NCI-H2107 treated with DMSO at 0.1 percent for 48 hours (cell line): ENCODE measurements around the gene AKAP13.
"Not testable (repeated sequence)": the region's sequence is repeated elsewhere in the genome, so short reads cannot be mapped to it uniquely, and the experiment has no call there.

Source experiments
- DNase-seq: peaks from one replicate; lab custom pipeline; 2025; ENCODE audit not compliant: unreplicated experiment; lab: John Stamatoyannopoulos, UW

Gene AKAP13

DNA sequence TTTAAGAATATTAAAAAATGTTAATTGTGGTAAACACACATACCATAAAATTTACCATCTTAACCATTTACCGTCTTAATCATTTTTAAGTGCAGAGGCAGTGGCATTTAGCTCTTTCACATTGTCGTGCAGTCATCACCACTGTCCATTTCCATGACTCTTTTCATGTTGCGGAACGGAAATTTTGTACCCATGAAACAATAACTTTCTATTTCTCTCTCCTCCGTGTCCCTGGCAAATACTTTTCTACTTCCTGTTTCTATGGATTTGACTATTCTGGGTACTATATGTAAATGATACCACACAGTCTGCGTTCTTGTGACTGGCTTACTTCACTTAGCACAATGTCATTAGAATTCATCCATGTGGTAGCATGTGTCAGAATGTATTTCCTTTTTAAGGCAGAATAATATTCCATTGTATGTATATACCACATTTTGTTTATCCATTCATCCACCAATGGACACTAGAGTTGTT is 27.9 kb downstream of the AKAP13 start:
- DNase-seq: no peak

DNA sequence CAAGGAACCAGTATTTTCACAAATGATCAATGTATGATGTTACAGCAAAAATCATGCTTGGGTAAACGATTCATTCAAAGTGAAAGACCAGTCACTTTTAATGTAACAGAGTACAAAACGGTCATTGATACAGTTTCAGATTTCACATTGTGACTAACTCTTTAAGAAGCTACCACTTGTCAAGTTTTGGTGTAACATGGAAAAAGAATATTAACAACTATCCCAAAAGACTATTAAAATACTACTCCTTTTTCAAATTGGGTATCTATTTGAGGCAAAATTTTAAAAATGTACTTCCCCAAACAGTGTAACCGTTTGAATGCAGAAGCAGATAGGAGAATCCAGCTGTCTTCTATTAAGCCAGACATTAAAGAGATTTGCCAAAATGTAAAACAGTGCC is 31.7 kb downstream of the AKAP13 start:
- DNase-seq: no peak

DNA sequence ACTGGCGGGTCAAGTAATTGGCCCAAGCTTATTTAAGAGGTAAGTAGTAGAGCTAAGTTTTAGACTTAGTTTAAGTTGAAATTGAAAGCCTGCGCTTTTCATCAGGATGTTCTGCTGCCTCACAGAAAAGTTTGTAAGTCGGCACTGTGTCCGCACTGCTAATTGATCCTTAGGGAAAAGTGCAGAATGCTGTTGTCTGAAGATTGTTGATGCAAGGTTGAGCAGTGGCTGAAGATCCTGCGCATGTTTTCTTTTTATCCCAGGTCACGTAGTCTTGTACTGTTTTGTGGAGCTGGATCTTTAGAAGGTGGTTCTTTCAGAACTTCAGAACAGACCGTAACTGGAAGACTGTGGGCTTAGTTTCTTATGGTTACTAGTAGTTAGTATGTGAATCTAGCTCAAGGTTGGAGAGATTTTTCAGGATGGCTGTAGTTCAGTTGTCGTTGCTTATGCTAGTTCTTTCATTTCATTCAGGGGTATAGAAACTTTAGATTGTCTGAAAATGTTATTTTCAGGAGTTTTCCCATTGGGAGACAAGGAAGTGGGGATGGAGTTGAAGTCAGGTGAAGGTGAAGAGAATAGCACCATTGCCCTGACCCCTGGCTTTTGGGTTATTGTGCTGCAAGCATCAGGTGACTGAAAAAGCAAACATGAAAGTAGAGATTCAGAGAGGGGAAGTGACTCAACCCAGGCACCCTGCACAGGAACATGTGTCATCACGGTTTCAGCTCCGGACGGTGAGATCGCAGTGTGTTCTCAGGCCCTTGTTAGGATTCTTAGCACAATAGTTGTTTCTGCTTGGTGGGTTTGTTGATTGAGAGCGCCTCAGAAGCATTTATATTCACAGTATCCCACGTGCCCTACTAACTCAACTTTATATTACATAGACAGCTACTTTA is 32.8 kb downstream of the AKAP13 start:
- DNase-seq: peak; percentile 4

DNA sequence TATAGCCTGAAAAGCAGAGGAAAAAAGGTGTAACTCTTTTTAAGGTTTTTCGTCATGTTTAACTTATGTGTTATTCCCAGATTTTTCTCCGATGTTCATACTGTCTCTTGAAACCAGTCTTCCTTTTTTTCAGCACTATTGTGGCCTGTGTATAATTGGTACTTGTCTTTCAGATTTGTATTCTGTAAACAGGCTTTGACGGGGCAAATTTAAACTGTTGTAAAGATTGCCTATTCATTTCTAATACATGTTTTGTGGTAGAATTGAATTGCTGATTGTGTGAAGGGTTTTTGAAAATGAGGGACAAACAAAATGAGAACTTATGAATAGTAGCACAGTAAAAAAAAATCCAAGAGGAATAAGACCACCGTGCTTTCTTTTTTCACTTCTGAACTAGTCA is 33.6 kb downstream of the AKAP13 start:
- DNase-seq: no peak

DNA sequence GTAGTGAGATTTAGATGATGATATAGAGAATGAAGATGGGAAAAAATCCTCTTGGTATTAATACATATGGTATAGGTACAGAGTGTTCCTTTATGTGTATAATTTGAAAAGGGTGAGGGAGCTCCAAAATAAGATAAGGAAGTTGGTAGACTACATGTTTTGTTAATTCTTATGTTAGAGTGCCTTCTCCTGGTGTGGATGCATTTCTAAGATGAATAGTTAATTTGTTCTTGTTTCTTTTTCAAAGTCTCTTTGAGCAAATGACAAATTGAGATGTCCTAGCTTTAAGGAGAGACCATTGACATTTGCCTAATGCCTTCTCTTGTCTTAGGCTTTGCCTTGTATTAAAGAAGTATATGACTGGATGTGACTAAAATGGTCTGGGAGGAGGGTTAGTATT is 34.1 kb downstream of the AKAP13 start:
- no peak for DNase-seq

DNA sequence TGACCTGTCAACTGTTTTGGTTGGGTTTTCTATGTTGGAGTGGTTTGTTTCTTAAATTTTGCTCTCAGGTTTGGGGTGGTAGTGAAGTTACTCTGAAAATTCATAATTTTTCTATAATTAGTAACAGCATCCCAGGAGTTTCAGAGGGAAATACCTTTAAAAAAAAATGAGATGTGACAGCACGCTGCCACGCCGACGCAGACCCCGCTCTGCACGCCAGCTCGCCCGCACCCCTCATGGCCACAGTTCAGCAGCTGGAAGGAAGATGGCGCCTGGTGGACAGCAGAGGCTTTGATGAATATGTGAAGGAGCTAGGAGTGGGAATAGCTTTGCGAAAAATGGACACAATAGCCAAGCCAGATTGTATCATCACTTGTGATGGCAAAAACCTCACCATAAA is 34.6 kb downstream of the AKAP13 start:
- no peak for DNase-seq

DNA sequence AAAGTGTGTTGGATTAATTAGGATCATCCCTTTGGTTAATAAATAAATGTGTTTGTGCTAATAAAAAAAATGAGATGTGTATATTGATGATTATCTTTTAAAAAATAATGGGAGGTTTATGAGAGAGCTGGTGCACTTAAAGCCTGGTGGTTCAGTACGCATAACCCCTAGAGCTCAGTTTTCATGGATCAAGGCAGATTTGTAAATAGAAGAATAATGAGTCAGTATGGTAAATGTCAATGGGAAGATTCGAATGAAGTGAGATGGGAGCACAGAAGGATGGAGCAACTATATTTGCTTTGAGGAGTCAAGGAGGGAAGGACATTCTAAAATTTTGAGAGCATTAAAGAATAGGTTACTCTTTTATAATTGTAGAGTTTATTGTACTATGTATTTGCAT is 35.4 kb downstream of the AKAP13 start:
- no peak for DNase-seq

DNA sequence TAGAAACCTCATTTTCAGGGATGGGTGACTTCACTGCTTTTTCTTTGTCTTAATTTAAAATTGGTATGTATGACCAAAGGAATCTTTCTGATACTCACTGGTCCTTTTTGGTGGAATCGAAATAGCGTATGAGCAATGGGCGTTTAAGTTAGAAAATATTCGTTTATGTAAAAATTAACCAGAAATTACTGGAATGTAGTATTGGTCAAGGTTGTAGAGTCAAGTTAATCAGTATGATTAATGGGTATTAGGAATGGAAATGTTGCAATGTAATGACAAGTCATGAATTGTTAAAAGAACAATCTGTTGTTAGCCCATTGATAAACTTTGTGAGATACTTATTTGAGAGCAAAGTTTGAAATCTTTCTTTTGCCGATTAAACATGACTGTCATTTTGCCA is 36.9 kb downstream of the AKAP13 start:
- DNase-seq: no peak

DNA sequence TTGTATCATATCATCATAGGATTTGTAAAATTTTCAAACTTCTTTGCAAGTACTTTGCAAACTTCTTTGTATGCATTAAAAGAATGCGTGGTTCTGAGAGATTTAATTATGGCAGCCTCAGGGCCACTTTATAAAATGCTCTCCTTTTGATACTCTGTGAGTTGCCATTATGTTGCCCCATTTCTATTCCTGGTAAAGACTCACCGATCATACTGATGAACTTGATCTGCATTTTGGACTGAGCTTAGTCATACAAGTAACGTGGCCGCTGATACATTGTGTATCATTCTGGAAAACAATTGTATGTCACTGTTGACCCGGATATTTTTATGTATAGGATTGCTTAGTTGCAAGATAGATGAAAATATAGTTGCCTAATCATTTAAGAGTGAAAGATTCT is 38.8 kb downstream of the AKAP13 start:
- no peak for DNase-seq

DNA sequence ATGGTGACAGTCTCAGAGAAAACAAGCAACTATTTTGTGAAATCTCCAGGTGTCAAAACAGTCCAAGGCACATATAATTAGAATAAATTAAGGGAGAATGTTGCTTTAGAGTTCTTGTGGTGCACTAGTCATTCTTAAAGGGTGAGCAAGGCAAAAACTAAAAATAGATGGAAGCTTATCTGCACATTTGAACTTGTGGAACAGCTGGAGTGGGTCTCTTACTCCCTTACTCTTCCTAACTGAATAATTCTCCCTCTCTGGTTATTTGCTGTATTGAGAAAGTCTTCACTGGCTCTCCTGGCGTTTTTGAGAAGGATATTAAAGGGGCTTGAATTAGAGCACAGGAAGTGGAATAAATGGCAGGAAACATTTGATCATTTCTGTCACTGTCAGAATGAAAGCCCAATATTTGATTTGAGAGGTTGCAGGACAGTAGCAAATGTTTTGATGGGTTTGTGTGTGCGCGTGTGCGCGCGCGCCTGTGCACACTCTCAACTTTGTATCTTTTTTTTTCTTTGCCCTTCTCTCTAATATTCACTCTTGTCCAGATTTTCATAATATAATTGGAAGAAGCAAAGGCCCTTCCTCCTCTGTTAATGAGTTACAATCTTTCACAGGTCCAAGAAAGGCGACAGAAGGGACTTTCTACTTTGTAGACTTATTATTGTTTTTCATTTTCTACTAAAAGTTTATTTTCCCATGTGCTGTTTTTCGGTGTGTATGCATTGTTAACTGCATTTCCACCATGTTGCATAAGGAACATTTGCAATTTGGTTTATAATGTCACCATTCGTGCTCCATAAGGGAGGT is 40.9 kb downstream of the AKAP13 start:
- DNase-seq: no peak

DNA sequence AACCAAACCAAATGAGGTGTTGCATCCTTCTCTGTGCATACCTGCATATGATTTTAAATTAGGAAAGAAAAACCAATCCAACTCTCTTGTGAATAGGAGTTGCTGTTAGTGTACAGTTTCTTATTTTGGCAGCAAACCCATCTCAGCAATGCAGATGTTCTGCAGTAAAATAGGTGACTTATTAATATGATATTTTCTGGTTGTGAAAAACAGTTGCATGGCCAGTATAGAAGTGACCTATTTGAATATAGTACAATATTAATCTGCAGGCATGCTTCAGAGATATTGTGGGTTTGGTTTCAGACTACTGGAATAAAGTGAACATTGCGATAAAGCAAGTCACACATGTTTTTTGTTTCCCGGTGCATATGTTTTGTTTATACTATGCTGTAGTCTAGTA is 42.2 kb downstream of the AKAP13 start:
- DNase-seq: no peak

DNA sequence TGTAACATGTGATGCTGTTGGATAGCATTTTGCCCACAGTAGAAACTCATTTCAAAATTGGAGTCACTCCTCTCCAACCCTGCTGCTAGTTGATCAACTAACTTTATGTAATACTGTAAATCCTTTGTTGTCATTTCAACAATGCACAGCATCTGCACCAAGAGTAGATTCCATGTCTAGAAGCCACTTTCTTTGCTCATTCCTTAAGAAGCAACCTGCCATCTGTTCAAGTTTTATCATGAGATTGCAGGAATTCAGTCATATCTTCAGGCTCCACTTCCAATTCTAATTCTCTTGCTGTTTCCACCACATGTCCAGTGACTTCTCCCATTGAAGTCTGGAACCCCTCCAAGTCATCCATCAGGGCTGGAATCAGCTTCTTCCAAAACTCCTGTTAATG is 42.9 kb downstream of the AKAP13 start:
- no peak for DNase-seq

DNA sequence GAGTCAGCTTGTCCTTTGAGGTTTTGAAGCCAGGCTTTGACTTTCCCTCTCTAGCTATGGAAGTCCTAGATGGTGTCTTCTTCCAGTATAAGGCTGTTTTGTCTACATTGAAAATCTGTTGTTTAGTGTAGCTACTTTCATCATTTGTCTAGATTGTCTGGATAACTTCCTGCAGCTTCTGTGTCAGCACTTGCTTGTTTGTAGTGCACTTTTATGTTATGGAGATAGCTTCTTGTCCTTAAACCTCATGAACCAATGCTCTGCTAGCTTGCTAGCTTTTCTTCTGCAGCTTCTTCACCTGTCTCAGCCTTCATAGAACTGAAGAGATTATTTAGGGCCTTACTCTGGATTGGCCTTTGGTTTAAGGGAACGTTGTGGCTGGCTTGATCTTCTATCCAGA is 43.8 kb downstream of the AKAP13 start:
- no peak for DNase-seq

DNA sequence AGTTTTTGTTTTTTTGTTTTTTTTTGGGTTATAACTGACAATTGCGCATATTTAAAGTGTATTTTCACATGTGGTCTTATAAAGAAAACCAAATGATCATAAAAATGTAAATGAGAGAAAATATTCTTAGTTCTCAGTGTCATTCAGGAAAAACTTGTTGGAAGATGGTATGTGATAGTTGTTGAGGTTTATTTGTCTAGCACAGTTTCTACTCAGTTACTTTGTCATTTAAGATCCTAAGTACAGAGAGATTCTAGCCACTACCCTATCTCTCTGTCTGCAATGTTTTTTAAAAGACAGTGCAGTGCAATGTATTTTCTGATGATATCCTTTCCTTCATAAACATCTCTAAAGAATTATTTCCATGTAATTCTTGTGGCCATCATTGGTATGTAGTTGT is 46.1 kb downstream of the AKAP13 start:
- no peak for DNase-seq

DNA sequence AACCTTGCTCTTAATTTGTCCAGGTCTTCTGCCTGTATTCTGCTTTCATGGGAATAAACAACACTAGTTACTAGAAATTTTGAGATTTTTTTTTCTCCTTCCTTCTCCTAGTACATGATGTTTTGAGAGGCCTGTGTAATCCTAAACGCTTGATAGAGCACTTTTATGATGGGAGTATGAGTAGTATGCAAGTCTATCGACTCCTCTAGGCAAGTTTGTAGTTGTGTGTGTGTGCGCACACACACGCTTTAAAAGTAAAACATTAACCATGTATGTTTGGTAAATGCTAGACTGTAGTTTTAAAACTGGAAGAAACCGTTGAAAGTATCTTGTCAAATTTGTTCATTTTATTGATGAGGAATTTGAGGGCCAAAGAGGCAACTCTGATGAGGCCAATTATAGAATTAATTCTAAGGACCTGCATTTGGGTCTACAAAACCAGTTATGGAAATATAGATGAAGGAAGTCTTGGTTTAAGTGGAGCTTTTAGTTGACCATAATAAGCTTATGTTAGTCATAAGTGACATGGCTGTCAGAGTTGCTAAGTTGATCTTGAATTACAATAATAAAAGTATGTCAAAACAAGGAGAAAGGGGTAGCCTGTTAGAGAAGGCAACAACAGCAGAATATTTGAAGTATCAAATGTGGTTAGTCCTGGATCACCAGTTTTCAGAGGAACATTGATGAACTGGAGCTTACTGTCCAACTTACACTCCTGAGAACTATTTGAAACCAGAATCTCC is 47.1 kb downstream of the AKAP13 start:
- DNase-seq: no peak

DNA sequence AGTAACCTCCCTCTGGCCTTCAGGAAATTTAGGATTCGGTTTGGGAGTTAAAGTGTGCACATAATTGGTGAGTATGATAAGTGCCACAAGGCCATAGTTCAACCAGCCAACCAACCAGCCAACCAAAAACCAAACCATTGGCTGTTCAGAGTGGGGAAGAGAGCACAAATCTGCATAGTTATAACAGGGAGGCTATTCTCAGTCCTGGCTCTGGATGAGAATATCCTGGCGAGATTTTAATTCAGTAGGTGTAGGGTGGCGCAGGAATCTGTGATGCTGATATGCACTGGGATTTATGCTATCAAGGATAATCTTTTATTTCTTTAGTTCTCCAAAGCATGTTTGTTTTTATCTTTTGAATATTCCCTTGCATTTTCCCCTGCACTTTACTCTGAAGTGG is 49.1 kb downstream of the AKAP13 start:
- no peak for DNase-seq

DNA sequence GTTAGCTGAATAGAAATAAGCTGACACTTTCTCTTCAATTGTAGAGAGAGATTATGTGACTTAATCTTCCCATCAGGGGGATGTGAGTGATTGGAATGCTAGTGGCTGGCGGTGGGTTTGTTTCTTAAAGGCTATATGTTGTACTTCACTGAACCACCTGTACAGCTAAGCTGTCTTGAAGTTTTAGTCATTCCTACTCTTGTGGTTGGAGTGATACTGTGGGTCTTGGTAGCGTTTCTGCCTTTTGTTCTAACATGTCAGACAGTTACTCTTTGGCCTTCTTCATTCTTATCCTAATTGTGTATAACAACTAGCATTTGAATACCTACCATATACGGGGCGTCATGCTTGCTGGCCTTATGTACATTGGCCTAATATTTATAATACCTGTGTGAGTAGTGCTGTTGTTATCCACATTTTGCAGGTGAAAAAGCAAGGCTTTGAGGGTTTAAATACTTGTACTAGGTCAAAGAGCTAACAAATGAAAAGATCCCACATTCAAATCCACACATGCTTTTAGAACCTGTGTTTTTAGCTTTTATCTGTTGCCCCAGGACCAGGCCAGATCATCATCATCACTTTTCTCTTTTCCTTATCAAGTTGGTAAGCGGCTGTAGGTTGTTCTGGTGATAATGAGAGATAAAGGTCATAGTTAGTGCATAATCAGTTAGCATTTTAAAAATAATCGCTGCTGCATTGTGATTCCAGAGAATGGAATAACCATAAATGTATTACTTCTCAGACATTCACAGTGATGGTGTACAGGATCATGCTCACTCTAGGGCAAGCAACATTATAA is 50.2 kb downstream of the AKAP13 start:
- no peak for DNase-seq

DNA sequence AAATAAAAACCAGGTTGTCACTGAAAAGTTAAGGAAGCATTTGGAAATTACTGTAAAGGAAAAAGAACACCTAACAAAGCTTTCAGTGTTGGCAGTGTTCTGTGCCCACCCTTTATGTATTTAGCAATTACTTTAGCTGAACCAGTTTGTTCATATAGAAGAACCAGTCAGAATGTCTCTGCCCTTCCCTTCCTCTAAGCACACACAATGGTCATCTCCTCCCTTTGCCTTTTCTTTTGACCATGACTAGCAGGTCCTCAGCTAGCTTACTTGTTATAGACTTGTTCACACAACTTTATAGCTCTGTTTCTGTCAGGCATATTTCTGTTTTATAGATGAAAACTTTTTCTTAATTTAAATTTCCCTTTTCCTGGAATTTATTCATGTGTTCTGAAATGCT is 59.6 kb downstream of the AKAP13 start:
- no peak for DNase-seq

DNA sequence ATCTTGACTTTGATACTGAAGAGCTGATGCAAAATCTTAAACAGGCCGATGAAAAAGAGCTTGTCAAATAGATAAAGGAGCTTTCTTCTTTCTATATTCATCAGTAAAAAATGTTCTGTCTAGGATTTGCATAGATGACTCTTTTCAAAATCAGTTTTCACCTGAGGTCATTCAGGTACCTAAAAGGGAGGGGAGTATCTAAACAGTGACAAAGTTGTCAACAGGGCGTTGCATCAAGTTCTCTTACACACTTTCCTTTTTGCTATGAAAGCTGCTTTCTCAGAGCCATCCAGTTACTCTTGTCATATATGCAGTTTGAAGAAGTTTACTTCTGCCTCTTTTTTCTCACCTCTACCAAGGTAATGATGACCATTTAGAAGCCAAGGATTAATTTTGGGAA is 60.0 kb downstream of the AKAP13 start:
- no peak for DNase-seq

DNA sequence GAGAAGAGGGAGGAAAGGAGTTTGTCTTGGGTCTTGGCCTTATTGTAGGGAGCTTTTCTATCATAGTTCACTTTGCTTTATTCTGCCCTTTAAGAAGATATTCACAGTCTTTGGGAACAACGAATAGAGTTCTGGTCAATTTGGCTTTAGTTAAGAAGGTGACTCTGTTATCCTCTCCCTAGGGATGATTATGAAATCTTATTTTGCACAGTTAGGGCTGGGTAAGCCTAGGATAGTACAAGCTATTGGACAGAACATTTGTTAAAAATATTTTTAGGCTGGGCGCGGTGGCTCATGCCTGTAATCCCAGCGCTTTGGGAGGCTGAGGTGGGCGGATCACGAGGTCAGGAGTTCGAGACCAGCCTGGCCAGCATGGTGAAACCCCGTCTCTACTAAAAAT is 61.5 kb downstream of the AKAP13 start:
- DNase-seq: not testable (repeated sequence)

DNA sequence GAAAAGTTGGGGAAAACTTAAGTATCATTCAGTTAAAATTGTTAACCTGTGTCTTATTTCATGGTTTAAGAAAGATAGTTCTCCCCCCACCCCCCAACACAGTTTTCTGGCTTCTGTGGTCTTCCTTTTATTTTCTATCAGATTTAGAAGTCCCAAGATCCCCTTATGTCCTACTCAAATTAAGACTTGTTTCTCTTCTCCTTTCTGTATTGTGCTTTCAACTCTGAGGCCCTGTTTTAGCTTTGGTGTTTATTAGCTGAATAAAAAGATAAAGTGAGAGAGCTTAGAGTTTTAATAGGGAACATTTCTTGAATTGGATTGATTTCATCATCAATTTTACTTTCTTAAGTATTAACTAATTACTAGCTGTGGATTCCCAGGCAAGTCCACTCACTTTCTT is 62.6 kb downstream of the AKAP13 start:
- no peak for DNase-seq
